Activated CD8-positive, alpha-beta T cell treated with anti-CD3 and anti-CD28 coated beads, Interleukin-2, amount 10 ng/mL, durations not matched to agents 7 days and 5 days (primary cell): ENCODE data around the gene POLDIP2. TPM values are rescaled to one million over a fixed set of nuclear protein-coding genes. Genes with fewer than 3 reads are reported as not detected.

ENCODE experiments used
- ATAC-seq: fragments of 150-1000 bp; cut with Tn5 transposase; one replicate; pipeline ENCODE4 v1.10.0; 2021; ENCODE audit warnings: moderate library complexity
- CTCF ChIA-PET: fragments of 350-600 bp; sonication (Branson Sonifier 250); formaldehyde crosslinking; loops from one replicate; lab custom pipeline; 2021; ENCODE audit warnings: antibody characterized with exemption; lab: Charles Lee
- POLR2A ChIA-PET: fragments of 350-600 bp; sonication (Branson Sonifier 250); formaldehyde crosslinking; loops from one replicate; lab custom pipeline; 2021; ENCODE audit warnings: antibody characterized with exemption; lab: Charles Lee
- DNase-seq: peaks from one replicate; pipeline ENCODE4 v3.0.0-alpha.2; 2020
- H3K27ac Mint-ChIP-seq: one replicate; pipeline ENCODE4 v1.8.0; 2021; ENCODE audit warnings: mild to moderate bottlenecking, mixed read lengths
- H3K27me3 Mint-ChIP-seq: one replicate; pipeline ENCODE4 v1.8.0; 2021; ENCODE audit warnings: low read depth, mixed read lengths
- H3K36me3 Mint-ChIP-seq: one replicate; pipeline ENCODE4 v1.8.0; 2021; ENCODE audit warnings: low read depth, mixed read lengths
- H3K4me1 Mint-ChIP-seq: one replicate; pipeline ENCODE4 v1.8.0; 2021; ENCODE audit warnings: low read depth, mixed read lengths
- H3K4me3 Mint-ChIP-seq: one replicate; pipeline ENCODE4 v1.8.0; 2021; ENCODE audit warnings: mild to moderate bottlenecking, mixed read lengths
- H3K9me3 Mint-ChIP-seq: one replicate; pipeline ENCODE4 v1.8.0; 2022; ENCODE audit warnings: mixed read lengths; ENCODE audit not compliant: insufficient read depth
- microRNA-seq: library from miRNA; unstranded; fragments of <30 nt; microRNA quantifications from one replicate; pipeline ENCODE4 v1.2.0, GENCODE V29; 2022
- total RNA-seq, 2 experiments: library from RNA; stranded (reverse); gene quantifications; one replicate each; pipeline ENCODE4 v1.2.3, GENCODE V29; 2021

POLDIP2 gene
- total RNA-seq, 2 experiments from 2014 or later, result 68.1 to 73.9 TPM

GRCh38 chr17:28313841-28314240 lies 43.5 kb downstream of the POLDIP2 start:
- H3K9me3 Mint-ChIP-seq, result no peaks in the 10 kb centered on the region
- no peak overlapping the region for H3K4me3 Mint-ChIP-seq
- ATAC-seq (no peak), DNase-seq (no peak)
- peaks cover 16% of the 10 kb centered on the region for H3K4me1 Mint-ChIP-seq
- no peaks in the 10 kb centered on the region for H3K36me3 Mint-ChIP-seq
- CTCF ChIA-PET, result no interaction called here
- POLR2A ChIA-PET, result interaction anchor here (0.6 kb wide), 1 partner anchor 22 kb away, joined by 4 read pairs; the partner anchor contains the start of gene TNFAIP1
- peaks cover 10% of the 10 kb centered on the region for H3K27me3 Mint-ChIP-seq
- H3K27ac Mint-ChIP-seq, result no peak overlapping the region

GRCh38 chr17:28306954-28307401 lies 50.3 kb downstream of the POLDIP2 start:
- no peak for DNase-seq
- no peak for ATAC-seq
- Mint-ChIP-seq H3K4me3 (no peak overlapping the region), H3K27me3 (peaks cover 16% of the 10 kb centered on the region), H3K9me3 (no peaks in the 10 kb centered on the region), H3K4me1 (no peaks in the 10 kb centered on the region), H3K27ac (no peak overlapping the region), H3K36me3 (no peaks in the 10 kb centered on the region)
- POLR2A ChIA-PET, result no interaction called here
- CTCF ChIA-PET, result no interaction called here

- ATAC-seq (no peak), DNase-seq (no peak)
- Mint-ChIP-seq H3K36me3 (no peaks in the 10 kb centered on the region), H3K27me3 (peaks cover 10% of the 10 kb centered on the region), H3K4me3 (no peak overlapping the region), H3K9me3 (no peaks in the 10 kb centered on the region), H3K4me1 (no peaks in the 10 kb centered on the region), H3K27ac (no peak overlapping the region)
- CTCF ChIA-PET, result interaction anchor here (0.8 to 1.3 kb wide), 2 partner anchors 47 to 119 kb away, joined by 3 to 4 read pairs; no protein-coding TSS in a partner anchor
- POLR2A ChIA-PET, result no interaction called here
Observed at GRCh38 chr17:28298449-28298848, 58.9 kb downstream of the POLDIP2 start.

Small RNAs within 50 kb of the gene (microRNA-seq; reads per million reads assigned to microRNA genes)
- not detected for gene MIR4723

Other genes starting within 250 kb of the POLDIP2 start
- gene TMEM97, start 38.3 kb downstream of the POLDIP2 start, total RNA-seq, result 10 to 100 TPM; 31.2 to 32.0 TPM
- gene IFT20, start 22.1 kb downstream of the POLDIP2 start, total RNA-seq, result 10 to 100 TPM; 20.7 to 22.7 TPM
- 10 to 100 TPM; 16.3 to 19.7 TPM for gene TNFAIP1, start 21.8 kb downstream of the POLDIP2 start, total RNA-seq
- not detected for gene SEBOX, start 7.7 kb upstream of the POLDIP2 start, total RNA-seq
- gene VTN, start 12.8 kb upstream of the POLDIP2 start, total RNA-seq, result not detected
- gene SARM1, start 14.2 kb upstream of the POLDIP2 start, total RNA-seq, result 10 to 100 TPM; 16.2 to 20.0 TPM
- 1 to 10 TPM; 2.7 to 3.1 TPM for gene SLC46A1, start 48.7 kb upstream of the POLDIP2 start, total RNA-seq
- gene SLC13A2, start 116.1 kb upstream of the POLDIP2 start, total RNA-seq, result not detected
- gene FOXN1, start 148.8 kb upstream of the POLDIP2 start, total RNA-seq, result not detected
- 10 to 100 TPM; 41.6 to 48.1 TPM for gene UNC119, start 195.1 kb upstream of the POLDIP2 start, total RNA-seq
- gene PIGS, start 214.0 kb upstream of the POLDIP2 start, total RNA-seq, result 10 to 100 TPM; 60.0 to 61.1 TPM
- gene ALDOC, start 219.4 kb upstream of the POLDIP2 start, total RNA-seq, result 10 to 100 TPM; 97.3 to 99.7 TPM
- 100 to 1,000 TPM; 162 to 170 TPM for gene SPAG5, start 241.5 kb upstream of the POLDIP2 start, total RNA-seq